Activated CD8-positive, alpha-beta memory T cell treated with anti-CD3 and anti-CD28 coated beads for 4 hours (primary cell): ENCODE data around the gene PPP1R12A.
"Not testable (repeated sequence)": the region's sequence is repeated elsewhere in the genome, so short reads cannot be mapped to it uniquely, and the experiment has no call there.

Experiments used
- DNase-seq, 2 donors: peaks; one replicate each; pipeline ENCODE4 v3.0.0-alpha.2; 2020; ENCODE audit warnings: low read depth in 2 of 2

PPP1R12A gene

DNA sequence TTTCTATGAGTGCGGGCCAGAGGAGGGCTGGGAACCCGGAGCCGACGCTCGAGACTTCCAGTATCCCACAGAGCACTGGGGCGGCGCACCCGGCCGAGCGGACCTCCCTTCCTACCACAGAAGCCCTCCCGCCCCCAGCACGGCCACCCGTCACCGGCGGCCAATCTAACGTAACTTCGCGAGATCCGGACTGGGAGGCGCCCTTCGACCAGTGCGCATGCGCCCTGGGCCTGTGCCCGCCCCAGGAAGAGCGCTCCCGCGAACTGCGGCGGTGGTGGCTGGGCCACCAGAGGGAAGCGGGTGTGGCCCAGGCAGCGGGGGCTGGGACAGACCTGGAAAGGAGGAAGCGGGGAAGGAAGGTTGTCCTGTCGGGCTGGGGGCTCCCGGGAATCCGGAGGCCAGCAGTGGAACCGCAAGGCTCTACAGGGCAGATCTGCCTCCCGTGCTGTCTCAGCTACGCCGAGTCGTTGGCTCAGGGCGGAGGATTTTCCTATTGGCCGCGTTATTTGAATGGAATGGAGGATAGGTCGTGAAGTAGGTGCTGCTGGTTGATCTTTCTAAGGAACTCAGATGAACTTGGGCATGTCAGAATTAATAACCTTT is at the start of gene PPP1R12A:
TSS of gene PPP1R12A (minus strand) at position 77 of the 603 bp plus-strand sequence. CDS start 166 bp downstream, outside the sequence.
- peak; percentile 86 to 89 for DNase-seq

DNA sequence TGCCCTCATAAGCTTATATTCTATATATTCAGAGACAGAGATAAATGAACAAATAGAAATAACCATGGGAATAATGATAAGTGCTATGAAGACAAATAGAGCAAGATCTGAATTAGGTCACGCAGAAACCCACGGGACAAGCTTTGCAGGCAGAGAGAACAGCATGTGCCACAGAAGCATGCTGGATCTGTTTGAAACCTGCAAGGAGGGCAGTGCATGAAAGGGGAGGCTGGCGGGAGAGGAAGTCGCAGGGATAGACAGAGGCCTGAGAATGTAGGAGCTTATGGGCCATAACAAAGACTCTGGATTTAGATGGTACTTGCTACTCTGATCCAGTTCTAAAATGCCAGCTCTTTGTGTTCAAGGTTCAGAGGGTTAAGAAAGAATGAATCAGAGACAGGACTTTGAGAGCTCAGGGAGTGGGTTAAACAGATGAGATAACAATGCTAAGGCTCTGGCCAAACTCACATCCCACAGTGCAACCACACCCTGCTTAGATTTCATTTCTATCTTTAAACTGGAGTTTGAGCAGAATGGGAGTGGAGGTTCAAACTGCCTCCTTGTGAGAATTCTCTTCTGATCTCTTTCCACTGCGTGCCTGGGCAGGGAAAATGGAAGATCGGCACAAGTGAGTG is 49.2 kb upstream of the PPP1R12A start:
- DNase-seq = no peak

DNA sequence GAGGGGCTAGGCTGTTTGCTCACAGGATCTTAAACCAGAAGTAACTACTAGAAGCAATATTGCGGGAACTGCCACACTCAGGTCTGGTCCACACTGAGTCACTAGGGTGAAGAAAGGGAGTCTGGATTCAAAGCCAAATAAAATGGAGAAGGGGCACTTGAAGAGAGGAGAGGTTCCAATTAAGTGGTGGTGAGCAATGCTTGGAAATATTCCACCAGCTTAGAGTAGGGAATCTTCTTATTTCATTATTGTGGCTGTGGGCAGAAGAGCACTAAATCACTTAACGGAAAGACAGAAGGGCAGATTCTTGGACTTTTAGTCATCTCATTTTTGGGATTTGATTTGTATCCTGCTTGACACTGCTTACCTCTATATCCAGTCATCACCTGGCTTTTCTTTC is 48.6 kb upstream of the PPP1R12A start:
- DNase-seq = no peak

DNA sequence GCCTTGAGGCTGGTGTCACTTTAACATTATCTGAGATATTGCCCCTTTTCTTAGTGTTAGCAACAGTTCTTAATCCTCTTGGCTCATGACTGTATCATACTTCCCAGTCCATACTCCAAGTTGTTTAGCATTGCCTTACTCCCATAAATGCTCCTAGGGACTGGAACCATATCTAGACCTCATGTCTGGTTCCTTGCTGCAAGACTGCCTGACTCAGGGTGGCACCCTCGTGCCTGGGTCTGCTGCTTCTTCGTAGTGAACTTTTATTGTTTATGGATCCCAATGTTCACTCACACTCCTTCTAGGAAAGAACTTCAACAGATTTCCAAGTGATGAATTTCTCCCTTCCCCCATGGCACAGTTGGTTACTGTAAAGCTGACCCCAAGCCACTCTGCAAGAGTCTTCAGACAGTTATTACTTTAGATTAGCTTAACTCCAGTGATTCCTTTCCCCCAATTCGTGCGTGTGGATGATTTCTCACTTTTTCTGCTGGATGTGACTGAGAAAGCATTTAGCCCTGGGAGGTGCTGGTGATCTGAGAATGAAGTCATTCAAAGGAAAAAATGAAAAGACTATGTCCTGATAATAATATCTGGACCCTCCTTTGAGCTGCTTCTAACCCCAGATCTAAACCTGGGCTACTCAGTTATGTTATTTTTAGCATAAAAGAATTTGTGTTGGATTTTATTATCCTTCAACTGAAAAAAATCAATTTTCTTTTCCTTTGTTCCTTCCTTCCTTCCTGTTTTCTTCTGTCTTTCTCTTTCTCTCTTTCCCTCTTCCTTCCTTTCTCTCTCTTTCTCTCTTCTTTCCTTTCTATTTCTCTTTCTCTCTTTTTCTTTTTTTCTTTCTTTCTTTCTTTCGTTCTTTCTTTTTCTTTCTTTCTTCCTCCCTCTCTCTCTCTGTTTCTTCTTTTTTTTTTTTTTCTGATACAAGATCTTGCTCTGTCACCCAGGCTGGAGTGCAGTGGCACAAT is 47.5 kb upstream of the PPP1R12A start:
- no peak for DNase-seq

DNA sequence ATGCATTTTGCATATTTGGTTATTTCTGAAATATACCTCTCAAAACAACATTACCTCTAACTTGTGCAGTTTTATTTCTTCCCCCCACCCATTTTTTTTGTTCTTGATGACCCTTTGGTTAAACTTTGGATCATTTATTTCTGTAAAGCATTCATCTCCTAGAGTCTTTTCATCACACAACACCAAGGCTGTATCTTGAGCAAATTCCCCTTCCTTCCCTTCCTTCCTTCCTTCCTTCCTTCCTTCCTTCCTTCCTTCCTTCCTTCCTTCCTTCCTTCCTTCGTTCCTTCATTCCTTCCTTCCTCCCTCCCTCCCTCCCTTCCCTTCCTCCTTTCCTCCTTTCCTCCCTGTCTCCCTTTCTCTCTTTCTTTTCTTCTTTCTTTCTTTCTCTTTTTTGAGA is 43.8 kb upstream of the PPP1R12A start:
- DNase-seq = no peak

DNA sequence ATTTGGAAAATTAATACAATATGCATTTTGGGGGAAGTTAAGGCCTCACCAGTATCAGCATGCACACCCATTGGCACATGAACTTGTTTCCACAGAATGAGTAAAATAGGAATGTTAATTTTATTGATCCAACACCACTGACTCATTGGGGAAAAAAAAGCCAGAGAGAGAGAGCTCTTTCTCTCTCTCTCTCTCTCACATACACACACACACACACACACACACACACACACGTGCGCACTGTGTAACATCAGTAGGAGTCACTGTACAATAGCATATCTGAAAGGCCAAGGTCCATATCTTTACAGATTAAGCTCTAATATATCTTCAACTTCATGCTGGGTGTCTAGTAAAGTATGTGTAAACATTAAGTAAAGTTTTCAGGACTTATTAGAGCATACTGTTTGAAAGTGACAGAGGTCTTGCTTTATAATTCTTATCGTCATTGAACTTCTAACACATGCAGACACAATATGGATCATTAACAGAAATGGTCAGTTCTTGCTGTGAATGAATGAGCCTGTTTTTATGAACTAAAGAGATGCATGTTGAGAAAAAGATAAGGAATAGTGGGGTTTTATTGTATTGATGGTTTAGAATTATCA is 43.1 kb upstream of the PPP1R12A start:
- DNase-seq = not testable (repeated sequence)

DNA sequence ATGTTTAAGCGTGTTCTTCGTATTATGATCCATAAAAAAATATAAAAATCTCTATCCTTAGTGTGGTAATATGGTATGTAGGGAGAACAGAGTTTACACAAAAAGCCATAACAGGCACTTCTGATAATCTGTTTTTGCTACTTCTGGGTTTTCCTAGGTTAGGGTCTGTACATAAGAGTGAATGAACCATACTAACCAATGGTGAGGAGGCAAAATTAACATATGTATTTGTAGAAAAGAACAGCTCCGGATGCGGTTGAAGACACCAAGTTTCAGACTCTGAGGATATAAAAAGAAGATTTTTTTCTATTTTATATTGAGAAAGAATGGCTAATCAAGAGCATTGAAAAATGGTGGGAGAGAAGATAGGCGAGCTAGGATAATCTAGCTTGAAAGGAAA is 40.2 kb upstream of the PPP1R12A start:
- DNase-seq = no peak

DNA sequence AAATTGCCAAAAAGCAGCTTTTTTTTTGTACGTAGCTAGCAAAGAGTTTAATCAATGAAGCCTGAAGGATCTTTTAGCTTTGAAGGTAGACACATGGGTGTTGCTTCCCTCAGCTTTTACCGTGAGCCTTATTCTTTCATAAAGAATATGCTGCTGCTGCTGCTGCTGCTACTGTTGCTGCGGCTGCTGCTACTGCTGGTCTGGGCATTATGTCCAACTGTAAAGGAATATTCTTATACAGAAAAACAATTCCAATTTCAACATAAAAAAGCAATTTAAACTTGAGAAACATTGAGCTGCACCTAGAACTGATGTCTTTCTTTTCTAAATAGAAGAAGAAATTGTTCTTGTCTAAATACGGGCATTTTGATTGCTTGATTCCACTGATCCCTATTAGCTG is 38.9 kb upstream of the PPP1R12A start:
- no peak for DNase-seq

DNA sequence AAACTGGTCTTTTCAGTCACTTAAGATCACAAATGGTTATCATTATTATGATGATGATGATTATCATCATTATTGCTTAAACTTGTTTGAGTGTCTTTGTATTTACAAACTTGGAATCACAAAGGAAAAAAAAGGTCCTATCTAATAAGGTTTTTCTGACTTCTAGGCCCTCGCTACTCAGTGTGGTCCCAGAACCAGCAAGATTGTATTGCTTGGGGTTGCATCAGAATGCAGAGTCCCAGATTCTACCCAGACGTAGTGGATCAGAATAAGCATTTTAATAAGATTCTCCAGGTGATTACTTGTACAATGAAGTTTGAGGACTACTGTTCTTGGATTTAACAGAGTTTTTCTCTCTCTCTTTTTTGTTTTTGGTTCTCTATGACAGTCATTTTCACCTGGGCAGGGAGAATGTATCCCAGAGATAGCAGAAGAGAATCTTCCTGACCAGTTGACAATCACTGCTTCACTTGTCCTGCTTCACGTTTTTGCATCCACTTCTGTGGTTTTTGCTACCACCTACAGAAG is 29.3 kb upstream of the PPP1R12A start:
- no peak for DNase-seq

DNA sequence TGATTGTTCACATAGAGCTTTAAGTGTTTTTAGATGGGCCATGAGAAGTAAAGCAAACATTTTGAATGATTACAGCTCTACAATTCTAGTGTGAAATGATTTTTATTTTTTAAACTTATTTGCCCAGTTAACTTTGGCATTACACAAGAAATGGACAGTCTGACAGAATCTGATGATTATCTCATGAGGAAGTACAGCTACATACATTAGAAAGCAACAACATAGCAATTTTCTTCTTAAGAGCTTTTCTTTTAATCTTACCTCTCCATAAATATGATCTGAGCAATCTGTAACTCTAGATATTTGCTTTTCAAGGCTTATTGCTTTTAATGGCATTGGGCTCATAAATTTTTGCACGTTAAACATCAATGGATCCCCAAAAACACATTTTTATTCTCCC is 26.5 kb upstream of the PPP1R12A start:
- no peak for DNase-seq

DNA sequence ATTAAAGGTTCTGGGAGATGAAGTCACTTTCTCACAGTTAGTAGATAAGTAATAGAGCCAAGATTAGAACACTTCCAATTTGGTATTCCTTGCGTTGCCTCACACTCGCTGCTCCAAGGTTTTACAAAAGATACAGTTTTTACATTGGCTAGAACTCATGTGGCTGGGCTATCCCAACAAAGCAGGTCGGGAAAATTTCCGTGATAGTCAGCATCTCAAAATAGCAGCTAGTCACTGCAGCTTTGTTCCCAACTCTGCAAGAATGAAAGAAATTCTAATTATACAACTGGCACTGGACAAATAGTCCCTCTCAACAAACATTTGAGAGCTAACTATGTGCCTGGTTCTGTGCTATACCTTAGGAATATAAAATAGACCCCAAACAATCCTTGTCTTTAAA is 24.6 kb upstream of the PPP1R12A start:
- DNase-seq = no peak

DNA sequence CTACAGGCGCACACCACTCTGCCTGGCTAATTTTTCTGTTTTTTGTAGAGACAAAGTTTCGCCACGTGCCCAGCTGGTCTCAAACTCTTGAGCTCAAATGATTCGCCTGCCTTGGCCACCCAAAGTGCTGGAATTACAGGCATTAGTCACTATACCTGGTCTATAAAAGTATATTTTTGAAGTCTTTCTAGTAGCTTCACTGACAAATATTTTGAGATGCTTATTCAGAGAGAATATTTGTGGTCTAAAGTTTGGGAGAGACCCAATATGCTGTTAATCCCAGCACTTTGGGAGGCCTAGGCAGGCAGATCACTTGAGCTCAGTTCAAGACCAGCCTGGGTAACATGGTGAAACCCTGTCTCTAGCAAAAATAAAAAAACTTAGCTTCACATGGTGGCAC is 22.0 kb upstream of the PPP1R12A start:
- no peak for DNase-seq

DNA sequence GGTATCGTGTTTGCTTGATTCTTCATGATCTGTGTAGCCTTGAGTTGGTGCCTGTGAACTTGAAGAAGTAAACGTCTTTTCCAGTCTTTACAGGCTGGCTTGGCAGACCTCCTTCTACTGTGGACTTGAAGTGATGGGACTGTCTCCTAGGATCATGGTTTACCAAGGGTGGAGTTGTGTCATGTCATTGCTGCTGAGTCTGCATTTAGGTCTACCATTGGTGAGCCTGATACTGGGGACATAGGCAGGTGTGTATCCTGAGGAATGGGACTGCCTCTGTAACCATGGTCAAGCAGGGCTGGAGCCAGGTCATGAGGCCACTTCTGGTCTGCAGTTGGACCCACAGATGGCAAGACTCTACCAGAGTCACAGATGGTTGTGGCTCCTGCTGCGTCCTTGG is 20.7 kb upstream of the PPP1R12A start:
- DNase-seq = no peak

DNA sequence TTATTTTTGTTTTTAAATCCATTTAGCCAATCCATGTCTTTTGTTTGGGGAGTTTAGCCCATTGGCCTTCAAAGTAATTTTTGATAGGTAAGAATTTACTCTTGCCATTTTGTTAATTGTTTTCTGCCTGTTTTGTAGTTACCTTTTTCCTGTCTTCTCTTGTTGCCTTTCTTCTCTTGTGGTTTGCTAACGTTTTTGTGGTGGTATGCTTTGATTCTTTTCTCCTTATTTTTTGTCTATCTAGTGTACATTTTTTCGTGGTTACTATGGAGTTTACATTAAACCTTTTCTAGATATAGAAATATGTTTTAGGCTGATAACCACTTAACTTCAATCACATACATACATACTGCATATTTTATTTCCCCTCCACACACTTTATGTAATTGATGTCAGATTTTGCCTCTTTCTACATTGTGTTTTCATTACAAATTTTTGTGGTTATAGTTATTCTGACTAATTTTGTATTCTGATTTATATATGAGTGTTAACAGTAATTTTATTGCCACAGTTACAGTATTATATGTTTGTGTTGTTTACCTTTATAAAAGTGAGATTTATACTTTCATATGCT is 19.2 kb upstream of the PPP1R12A start:
- DNase-seq = no peak

DNA sequence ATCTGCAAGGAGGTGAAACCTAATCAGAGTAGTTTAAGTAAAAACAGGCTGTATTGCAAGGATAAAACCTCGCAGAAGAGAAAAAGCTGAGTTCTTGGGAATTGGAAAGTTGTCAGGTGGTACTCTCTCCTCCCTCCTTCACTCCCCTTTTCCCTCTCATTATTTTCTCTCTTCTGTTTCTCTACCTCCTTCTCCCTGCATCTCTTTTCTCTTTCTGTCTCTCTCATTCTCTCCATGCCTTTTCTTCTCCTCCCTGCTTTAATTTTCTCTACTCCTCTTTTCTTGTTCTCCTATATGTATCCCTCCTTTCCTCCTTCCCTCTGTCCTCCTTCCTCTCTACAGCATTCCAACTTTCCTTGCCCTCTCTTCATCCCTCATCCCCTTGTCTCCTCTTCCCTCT is 14.2 kb upstream of the PPP1R12A start:
- no peak for DNase-seq

DNA sequence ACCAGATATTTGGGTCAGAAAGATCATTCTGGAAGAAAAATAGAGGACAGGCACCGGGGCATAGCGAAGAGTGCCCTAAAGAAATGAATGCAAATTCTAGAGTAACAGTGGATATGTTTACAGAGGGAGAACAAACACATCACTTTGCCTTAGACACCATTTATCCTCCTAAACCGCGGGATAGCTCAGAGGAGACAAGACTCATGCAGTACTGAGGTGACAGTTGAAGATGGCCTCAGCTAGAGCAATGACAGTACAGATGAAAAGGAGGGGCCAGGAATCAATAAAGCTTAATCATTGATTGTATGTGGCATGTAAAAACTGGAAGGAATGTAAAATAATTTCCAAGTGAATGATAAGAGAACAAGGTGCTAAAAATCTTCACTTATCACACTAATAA is 10.5 kb upstream of the PPP1R12A start:
- no peak for DNase-seq

DNA sequence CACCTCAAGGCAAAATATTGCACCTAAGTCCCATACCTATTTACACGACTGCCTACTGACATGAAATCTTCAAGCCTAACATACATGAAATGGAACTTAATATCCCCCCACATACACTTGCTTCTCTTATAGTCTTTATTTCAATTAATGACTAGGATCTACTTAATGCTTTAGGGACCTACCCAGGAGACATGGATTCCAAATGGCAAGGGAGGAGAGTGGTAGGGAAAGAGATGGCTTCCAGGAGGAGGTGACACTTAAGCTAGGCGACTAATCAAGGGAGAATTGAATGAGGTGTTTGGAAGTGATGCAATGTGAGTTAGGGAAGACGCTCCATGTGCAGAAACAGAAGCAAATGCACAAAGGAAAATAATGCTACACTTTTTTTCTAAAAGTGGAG is 9.7 kb upstream of the PPP1R12A start:
- no peak for DNase-seq

DNA sequence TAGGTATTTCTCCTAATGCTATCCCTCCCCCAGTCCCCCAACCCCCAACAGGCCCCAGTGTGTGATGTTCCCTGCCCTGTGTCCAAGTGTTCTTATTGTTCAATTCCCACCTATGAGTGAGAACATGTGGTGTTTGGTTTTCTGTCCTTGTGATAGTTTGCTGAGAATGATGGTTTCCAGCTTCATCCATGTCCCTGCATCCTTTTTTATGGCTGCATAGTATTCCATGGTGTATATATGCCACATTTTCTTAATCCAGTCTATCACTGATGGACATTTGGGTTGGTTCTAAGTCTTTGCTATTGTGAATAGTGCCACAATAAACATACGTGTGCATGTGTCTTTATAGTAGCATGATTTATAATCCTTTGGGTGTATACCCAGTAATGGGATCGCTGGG is 7.9 kb upstream of the PPP1R12A start:
- not testable (repeated sequence) for DNase-seq

DNA sequence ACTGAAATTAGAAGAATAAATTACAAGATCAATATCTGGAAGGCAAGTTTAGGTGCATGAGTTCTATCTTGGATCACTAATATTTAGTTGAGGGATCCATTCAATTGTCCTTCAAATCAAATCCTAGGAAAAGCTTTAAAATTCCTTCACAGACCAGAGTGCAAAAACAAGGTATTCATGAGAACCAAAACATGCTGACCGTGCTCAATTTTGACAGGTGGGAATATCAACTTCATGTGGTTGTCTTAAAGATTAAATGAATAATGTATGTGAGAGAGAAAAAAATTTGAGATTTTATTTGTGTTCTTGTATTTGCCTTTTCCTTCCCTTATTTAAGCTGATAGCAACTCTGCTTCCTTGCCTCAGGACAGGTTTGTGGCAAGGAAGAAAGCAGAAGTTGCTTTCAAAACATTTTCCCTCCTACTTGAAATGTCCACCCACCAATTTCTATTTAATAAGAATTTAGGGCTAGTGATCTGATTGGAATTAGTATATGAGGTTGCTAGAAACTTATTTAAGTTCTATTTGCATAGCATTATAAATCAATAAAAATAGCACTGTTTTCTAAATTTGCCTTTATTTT is 4.9 kb upstream of the PPP1R12A start:
- no peak for DNase-seq

DNA sequence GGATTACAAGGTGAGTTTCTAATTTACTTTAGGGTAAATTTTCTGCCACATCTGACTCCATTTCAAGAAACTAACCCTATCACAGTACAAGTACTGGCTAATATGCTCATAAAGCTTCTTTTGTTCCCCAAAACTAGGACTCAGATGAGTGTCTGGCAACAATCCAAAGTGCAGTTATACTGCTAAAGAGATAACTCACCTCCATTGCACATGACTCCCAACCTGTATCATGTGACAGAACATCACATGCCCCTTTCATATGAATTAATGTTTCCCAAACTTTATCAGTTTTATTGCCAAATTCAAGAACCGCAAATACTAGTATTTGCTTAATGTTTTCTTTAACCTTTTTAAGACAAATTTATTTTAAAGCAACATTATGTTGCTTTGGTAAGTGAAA is 3.9 kb upstream of the PPP1R12A start:
- DNase-seq = no peak

DNA sequence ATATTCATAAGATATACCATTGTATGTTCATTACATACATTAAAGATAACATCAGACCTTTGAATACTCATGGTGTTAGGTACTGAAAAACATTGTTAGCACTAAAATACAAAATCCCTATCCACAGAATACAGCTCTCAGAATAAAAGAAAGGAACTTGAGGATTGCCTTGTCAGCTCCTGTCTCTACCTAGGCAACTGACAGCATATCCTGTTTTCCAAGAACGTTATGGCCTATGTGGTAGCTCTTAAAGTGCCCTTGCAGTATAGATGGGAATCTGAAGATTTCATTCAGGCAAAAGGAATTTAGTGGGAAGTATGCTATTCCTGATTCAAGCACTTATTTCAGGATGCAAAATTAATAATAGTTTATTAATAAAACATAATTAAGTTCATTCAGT is 1.8 kb upstream of the PPP1R12A start:
- no peak for DNase-seq
